HFF-Myc (cell line): ENCODE data around the gene PAF1.
"Not testable (repeated sequence)": the region's sequence is repeated elsewhere in the genome, so short reads cannot be mapped to it uniquely, and the experiment has no call there.

ENCODE experiments used
- DNase-seq: peaks from one replicate; pipeline ENCODE4 v3.0.0-alpha.2; 2011; ENCODE audit warnings: low read depth; ENCODE audit errors: extremely low read depth
- H3K4me3 ChIP-seq: replicated peaks from 2 replicates; pipeline ENCODE4 v1.5.1; 2011; ENCODE audit warnings: low read depth, mild to moderate bottlenecking, control low read depth, low read length
- CTCF ChIP-seq: IDR thresholded peaks from 2 replicates; pipeline ENCODE4 v1.5.1; 2012; ENCODE audit warnings: mild to moderate bottlenecking, low read depth, low read length, control low read depth; ENCODE audit errors: missing control alignments

The PAF1 gene

GRCh38 chr19:39349326-39349725 lies 41.6 kb downstream of the PAF1 start:
- no peak overlapping the region for H3K4me3 ChIP-seq
- TF ChIP-seq CTCF, result no peak

GRCh38 chr19:39347332-39348164 lies 43.4 kb downstream of the PAF1 start:
- no peak overlapping the region for H3K4me3 ChIP-seq
- TF ChIP-seq CTCF, result no peak

More at GRCh38 chr19:39349326-39349725, 41.6 kb downstream of the PAF1 start:
- DNase-seq, result no peak

GRCh38 chr19:39345956-39346355 lies 45.0 kb downstream of the PAF1 start:
- TF ChIP-seq CTCF, result peak; percentile 7
- DNase-seq, result no peak
- H3K4me3 ChIP-seq, result no peak overlapping the region

More at GRCh38 chr19:39347332-39348164, 43.4 kb downstream of the PAF1 start:
- no peak for DNase-seq

- no peak for TF ChIP-seq CTCF
- no peak for DNase-seq
- peak overlapping the region; percentile 89 for H3K4me3 ChIP-seq
Measured at GRCh38 chr19:39342647-39343305, 48.1 kb downstream of the PAF1 start.

- H3K4me3 ChIP-seq, result peak within 1 kb of the TSS; percentile 98
- TF ChIP-seq CTCF, result peak; percentile 49
- DNase-seq, result peak; percentile 83
Measured at GRCh38 chr19:39341719-39342604, 48.9 kb downstream of the PAF1 start, which contains the start of gene SAMD4B. TSS of gene SAMD4B (plus strand) at chr19:39342421. CDS start at chr19:39356894, 14,473 bp downstream.

GRCh38 chr19:39341129-39341718 lies 49.7 kb downstream of the PAF1 start:
- peak overlapping the region; percentile 98 for H3K4me3 ChIP-seq
- DNase-seq, result no peak
- no peak for TF ChIP-seq CTCF

GRCh38 chr19:39340156-39340555 lies 50.8 kb downstream of the PAF1 start:
- DNase-seq, H3K4me3 ChIP-seq: not testable (repeated sequence)
